Activated CD4-positive, alpha-beta memory T cell treated with anti-CD3 and anti-CD28 coated beads for 36 hours (primary cell): ENCODE measurements around the gene METTL16. TPM values are rescaled to one million over a fixed set of nuclear protein-coding genes. Genes with fewer than 3 reads are reported as not detected.

Experiments
- CTCF ChIA-PET: fragments of 350-600 bp; sonication (Branson Sonifier 250); formaldehyde crosslinking; loops from one replicate; lab custom pipeline; 2021; ENCODE audit warnings: antibody characterized with exemption, inconsistent platforms; lab: Charles Lee
- POLR2A ChIA-PET: fragments of 350-600 bp; sonication (Branson Sonifier 250); formaldehyde crosslinking; loops from one replicate; lab custom pipeline; 2021; ENCODE audit warnings: antibody characterized with exemption; lab: Charles Lee
- DNase-seq: peaks from one replicate; pipeline ENCODE4 v3.0.0-alpha.2; 2020
- H3K27ac Mint-ChIP-seq: one replicate; pipeline ENCODE4 v1.8.0; 2021; ENCODE audit warnings: mixed read lengths
- H3K27me3 Mint-ChIP-seq: one replicate; pipeline ENCODE4 v1.8.0; 2021; ENCODE audit warnings: mixed read lengths
- H3K36me3 Mint-ChIP-seq: one replicate; pipeline ENCODE4 v1.8.0; 2021; ENCODE audit warnings: mixed read lengths
- H3K4me1 Mint-ChIP-seq: one replicate; pipeline ENCODE4 v1.8.0; 2021; ENCODE audit warnings: low read depth, mixed read lengths
- H3K4me3 Mint-ChIP-seq: one replicate; pipeline ENCODE4 v1.8.0; 2021; ENCODE audit warnings: mild to moderate bottlenecking, mixed read lengths
- H3K9me3 Mint-ChIP-seq: one replicate; pipeline ENCODE4 v1.8.0; 2021; ENCODE audit warnings: mixed read lengths
- intact Hi-C: fragments of 100-400 bp; cut with micrococcal nuclease; formaldehyde crosslinking; loops from one replicate; pipeline ENCODE4 v1.15.1; 2023
- total RNA-seq, 2 experiments: library from RNA; stranded (reverse); gene quantifications; one replicate each; pipeline ENCODE4 v1.2.3, GENCODE V29; 2021

METTL16 gene
- total RNA-seq, 2 experiments from 2014 or later, result 44.0 to 44.6 TPM

DNA sequence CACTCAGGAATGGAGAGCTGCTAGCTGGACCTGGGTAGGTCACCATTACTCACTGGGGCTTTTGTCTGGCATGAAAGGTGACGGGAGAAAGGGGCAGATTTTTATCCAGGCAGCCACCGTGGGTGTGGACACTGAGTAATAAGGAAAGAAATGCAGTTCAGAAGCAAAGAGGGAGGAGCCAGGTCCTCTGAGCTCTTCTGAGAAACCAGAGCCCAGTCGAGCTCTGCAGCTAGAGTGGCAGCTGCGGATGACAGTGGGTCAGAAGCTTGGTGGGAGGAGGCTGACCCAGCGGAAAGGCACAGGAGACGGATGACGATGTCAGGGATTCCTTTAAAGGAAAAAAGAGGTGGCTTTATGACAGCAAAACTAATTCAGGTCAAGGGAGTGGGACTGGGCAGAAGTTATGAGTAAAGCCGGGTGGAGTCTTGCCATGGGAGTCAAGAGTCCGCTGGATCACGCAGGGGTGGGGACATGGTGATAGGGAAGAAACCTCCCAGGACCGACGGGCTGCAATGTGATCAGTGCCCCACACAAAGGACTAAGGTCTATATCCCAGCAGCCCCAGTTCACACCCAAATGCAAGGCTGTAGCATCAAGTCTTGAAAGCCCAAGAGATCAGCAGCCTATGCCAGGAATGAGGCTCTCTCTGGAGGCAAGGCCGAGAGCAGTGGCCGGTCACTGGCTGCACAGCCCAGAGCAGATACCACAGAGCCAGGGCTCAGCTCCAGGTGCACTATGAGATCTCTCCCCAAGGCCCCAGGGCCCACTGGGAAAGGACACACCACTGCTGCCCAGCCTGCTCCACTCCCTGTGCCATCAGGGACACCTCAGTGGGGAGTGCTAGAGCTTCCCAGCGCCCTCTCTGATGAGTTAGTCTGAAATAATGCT, 104.5 kb downstream of the METTL16 start:
- peak; percentile 49 for DNase-seq
- ChIA-PET POLR2A (interaction anchor here (0.6 to 1.5 kb wide), 4 partner anchors 15 to 435 kb away, joined by 3 to 6 read pairs (median 3); no protein-coding TSS in a partner anchor), CTCF (interaction anchor here (1.0 to 9.5 kb wide), 4 partner anchors 9 to 54 kb away, joined by 3 to 98 read pairs (median 13); no protein-coding TSS in a partner anchor)
- intact Hi-C loops, result no loop called here
- no peak overlapping the region for H3K4me3 Mint-ChIP-seq
- H3K27me3 Mint-ChIP-seq, result no peaks in the 10 kb centered on the region
- no peaks in the 10 kb centered on the region for H3K36me3 Mint-ChIP-seq
- H3K9me3 Mint-ChIP-seq, result no peaks in the 10 kb centered on the region
- H3K4me1 Mint-ChIP-seq, result peaks cover 24% of the 10 kb centered on the region
- H3K27ac Mint-ChIP-seq, result peak overlapping the region; percentile 47

DNA sequence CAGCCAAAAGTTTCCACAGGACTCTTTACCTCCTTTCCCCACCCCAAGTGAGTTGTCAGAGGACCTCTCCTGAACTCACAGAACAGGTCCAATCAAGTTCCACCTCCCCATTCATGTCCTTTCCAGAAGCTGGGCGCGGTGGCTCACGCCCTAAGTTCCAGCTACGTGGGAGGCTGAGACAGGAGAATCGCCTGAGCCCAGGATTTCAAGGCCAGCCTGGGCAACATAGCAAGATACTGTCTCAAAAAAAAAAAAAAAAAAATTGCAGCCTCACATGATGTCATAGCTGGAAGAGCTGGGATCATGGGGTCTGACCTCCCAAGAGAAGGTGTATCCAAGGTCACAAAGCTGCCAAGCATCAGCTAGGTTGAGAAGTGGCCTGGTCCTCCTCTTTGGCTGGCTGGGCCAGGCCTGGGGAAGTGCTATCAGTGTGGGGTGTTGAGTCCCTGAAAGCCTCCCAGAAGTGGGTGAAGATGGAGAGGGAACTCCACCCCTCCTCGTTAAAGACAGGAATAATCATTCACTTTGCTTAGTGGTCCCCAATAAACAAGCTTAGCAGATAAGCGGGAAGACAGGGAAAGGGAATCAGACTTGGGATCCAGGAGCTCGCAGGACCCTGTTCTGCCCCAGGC, 105.3 kb downstream of the METTL16 start:
- H3K4me3 Mint-ChIP-seq, result no peak overlapping the region

DNA sequence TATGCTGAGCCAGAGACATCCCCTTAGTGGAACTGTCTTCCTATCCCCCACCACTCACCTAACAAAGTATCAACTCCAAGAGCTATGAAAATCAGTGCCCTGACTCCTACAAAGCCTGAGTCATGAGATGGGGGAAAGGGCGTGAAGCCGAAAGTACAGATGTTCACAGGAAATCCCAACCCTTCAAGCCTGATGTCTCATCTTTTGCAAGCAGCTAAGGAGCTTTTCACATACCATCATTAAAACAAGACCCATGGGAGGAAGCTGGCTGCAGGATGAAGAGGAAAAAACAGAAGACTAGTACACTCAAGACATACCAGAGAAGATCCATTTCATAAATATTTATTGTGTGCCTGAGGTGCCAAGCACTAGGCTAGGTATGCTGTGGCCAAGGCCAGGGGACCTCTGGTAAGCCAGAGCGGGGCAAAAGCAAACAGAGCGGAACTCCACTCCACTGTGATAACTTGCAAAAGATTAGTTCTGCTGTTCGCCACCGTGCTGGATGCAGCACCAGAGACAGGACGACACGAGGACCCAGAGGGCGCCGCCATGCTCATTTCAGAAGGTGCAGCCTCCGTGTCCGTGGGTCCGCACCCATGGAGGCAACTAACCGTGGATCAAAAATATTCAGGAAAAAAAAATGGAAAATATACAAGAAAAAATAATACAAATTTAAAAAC, 106.3 kb downstream of the METTL16 start:
- no peak overlapping the region for H3K4me3 Mint-ChIP-seq
- no peaks in the 10 kb centered on the region for H3K36me3 Mint-ChIP-seq
- H3K27me3 Mint-ChIP-seq, result no peaks in the 10 kb centered on the region
- H3K4me1 Mint-ChIP-seq, result peaks cover 27% of the 10 kb centered on the region
- DNase-seq, result no peak
- intact Hi-C loops, result no loop called here
- H3K9me3 Mint-ChIP-seq, result no peaks in the 10 kb centered on the region
- CTCF ChIA-PET, result interaction anchor here (1.8 to 9.5 kb wide), 3 partner anchors 11 to 53 kb away, joined by 4 to 98 read pairs (median 71); no protein-coding TSS in a partner anchor
- POLR2A ChIA-PET, result interaction anchor here (0.6 kb wide), 1 partner anchor 13 kb away, joined by 3 read pairs; no protein-coding TSS in a partner anchor
- H3K27ac Mint-ChIP-seq, result no peak overlapping the region

More for the DNA sequence above, 105.3 kb downstream of the METTL16 start:
- intact Hi-C loops, result no loop called here
- Mint-ChIP-seq H3K9me3 (no peaks in the 10 kb centered on the region), H3K27me3 (no peaks in the 10 kb centered on the region), H3K36me3 (no peaks in the 10 kb centered on the region), H3K27ac (no peak overlapping the region), H3K4me1 (peaks cover 27% of the 10 kb centered on the region)
- ChIA-PET POLR2A (interaction anchor here (0.6 to 1.5 kb wide), 4 partner anchors 14 to 434 kb away, joined by 3 to 6 read pairs (median 3); no protein-coding TSS in a partner anchor), CTCF (interaction anchor here (1.0 to 9.5 kb wide), 4 partner anchors 10 to 54 kb away, joined by 3 to 98 read pairs (median 13); no protein-coding TSS in a partner anchor)
- no peak for DNase-seq

DNA sequence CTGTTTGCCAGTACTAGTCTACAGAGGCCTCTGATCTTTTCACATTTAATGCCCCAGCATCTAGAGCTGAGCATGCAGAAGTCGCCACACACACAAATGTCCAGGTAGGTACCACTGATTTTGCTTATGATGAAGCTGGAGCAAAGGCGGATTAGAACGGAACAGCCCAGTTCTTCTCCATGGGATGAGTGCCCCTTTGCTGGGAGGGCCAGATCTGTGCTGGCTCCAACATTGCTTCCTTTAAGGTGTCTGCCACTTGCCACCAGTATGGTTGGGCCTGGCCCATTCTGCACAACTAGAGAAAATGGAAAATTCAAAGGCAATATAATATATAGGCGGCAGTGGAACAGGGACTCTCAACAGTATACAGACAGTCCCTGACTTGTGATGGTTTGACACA, 108.6 kb downstream of the METTL16 start:
- no peak for DNase-seq
- intact Hi-C loops, result loop anchor here (5.0 kb wide), 4 partner anchors 51 to 351 kb away; partner anchors contain the start of genes PAFAH1B1, SMG6 and SRR
- Mint-ChIP-seq H3K36me3 (no peaks in the 10 kb centered on the region), H3K4me3 (no peak overlapping the region), H3K27me3 (no peaks in the 10 kb centered on the region), H3K27ac (no peak overlapping the region), H3K9me3 (no peaks in the 10 kb centered on the region), H3K4me1 (peaks cover 36% of the 10 kb centered on the region)
- POLR2A ChIA-PET, result interaction anchor here (1.2 to 3.0 kb wide), 2 partner anchors 10 to 67 kb away, joined by 3 to 37 read pairs; partner anchors contain the start of gene TSR1
- CTCF ChIA-PET, result interaction anchor here (2.4 to 9.5 kb wide), 3 partner anchors 11 to 21 kb away, joined by 16 to 98 read pairs (median 71); no protein-coding TSS in a partner anchor

DNA sequence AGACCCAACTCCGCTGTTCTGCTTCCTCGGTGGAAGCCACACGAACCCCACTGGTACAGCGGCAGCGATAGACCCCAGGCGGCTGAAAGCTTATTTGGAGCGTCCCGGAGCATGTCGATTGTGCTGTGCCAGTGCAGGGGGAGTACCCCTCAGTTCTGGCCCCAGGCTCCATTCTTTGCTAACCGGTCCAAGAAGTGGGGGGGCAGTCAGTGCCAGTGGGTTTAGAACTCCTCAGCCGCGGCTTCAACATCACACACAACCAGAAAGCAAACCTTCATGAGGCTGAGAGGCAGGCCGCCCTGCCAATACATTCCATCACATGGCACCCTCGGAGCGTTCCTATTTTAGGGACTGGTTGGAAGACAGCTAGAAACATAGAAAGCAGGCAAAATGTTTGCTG, 109.1 kb downstream of the METTL16 start:
- DNase-seq, result no peak
- H3K36me3 Mint-ChIP-seq, result no peaks in the 10 kb centered on the region
- no peaks in the 10 kb centered on the region for H3K27me3 Mint-ChIP-seq
- peak overlapping the region; percentile 72 for H3K27ac Mint-ChIP-seq
- H3K4me3 Mint-ChIP-seq, result peak overlapping the region; percentile 73
- H3K4me1 Mint-ChIP-seq, result peaks cover 41% of the 10 kb centered on the region
- no peaks in the 10 kb centered on the region for H3K9me3 Mint-ChIP-seq
- POLR2A ChIA-PET, result interaction anchor here (1.2 to 3.0 kb wide), 3 partner anchors 10 to 67 kb away, joined by 3 to 37 read pairs (median 6); partner anchors contain the start of gene TSR1
- intact Hi-C loops, result loop anchor here (5.0 kb wide), 4 partner anchors 50 to 350 kb away; partner anchors contain the start of genes PAFAH1B1, SMG6 and SRR
- CTCF ChIA-PET, result interaction anchor here (2.4 to 9.5 kb wide), 3 partner anchors 10 to 20 kb away, joined by 16 to 98 read pairs (median 71); no protein-coding TSS in a partner anchor

DNA sequence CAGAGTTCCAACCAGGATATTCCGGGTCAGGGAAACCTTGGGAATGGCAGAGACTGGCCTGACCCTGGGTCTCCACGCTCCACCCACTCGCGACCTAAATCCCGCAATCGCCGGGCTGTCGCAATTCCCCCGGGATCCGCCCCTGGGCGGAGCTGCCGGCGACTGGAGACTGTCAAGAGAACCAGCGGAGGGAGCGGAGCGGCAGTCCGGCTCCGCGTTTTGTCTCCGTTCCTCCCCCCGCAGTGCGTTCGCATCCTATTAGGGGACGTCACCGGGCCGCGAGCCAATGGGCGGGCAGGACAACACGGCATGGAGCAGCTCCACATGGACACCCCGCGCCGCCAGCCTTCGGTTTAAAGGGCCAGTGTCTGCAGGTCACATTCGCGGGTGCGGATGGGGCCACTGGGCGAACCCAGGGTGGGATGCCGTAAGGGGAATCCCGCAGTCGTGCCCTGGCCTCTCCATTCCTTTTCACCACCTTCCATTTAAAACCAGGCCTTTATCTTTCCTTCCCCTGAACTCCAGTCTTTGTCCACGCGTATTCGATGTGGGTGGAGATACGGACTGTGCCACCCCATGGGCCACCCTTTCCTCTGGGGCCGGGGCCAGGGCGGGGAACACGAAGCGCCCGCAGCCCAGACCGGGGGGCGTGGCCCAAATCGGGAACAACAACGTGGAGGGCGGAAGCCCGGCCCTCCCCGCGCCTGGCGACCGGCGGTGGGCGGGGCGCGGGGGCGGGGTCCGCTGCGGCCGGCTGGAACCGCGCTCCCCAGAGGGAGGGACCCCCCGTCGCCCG, 110.1 kb downstream of the METTL16 start:
- POLR2A ChIA-PET, result interaction anchor here (0.7 to 3.0 kb wide), 4 partner anchors 9 to 348 kb away, joined by 3 to 37 read pairs (median 5); partner anchors contain the start of gene TSR1
- no peaks in the 10 kb centered on the region for H3K36me3 Mint-ChIP-seq
- CTCF ChIA-PET, result interaction anchor here (0.6 to 9.5 kb wide), 6 partner anchors 9 to 349 kb away, joined by 3 to 98 read pairs (median 10); no protein-coding TSS in a partner anchor
- peak; percentile 100 for DNase-seq
- intact Hi-C loops, result loop anchor here (1.0 to 5.0 kb wide), 7 partner anchors 9 to 349 kb away; partner anchors contain the start of genes METTL16, PAFAH1B1, SGSM2 and SMG6
- H3K9me3 Mint-ChIP-seq, result no peaks in the 10 kb centered on the region
- peaks cover 43% of the 10 kb centered on the region for H3K4me1 Mint-ChIP-seq
- peak overlapping the region; percentile 96 for H3K4me3 Mint-ChIP-seq
- no peaks in the 10 kb centered on the region for H3K27me3 Mint-ChIP-seq
- H3K27ac Mint-ChIP-seq, result peak overlapping the region; percentile 91

DNA sequence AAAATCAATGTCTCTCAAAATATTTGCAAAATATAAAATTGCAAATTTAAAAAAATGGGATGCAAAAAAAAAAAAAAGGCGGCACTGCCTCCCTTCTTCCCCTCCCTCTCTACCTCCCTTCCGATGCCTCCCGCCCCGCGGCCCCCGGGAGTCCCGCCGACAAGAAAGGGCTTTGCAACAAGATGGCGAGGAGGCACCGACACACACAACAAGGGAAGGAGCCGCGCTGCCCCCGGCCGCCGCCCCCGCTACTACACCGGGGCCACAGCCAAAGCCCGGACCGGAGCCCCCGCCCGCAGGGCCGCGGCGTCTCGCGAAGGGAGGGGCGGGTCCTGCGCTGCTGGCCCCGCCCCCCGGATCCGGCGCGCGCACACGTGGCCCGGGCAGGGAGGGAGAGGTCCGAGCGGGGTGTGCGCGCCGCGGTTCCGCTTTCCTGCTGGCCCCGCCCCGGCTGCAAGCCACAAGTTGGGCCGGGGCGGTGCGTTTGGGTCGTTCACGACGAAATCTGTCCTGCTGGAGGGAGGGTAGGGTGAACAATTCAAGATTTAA, 110.7 kb downstream of the METTL16 start, which contains the start of gene MNT:
Gene MNT, minus strand, starts transcription at position 184 of the 549 bp plus-strand sequence. CDS start 348 bp downstream, outside the sequence.
- H3K27me3 Mint-ChIP-seq, result no peaks in the 10 kb centered on the region
- POLR2A ChIA-PET, result interaction anchor here (1.7 to 3.0 kb wide), 2 partner anchors 8 to 18 kb away, joined by 6 to 37 read pairs; no protein-coding TSS in a partner anchor
- H3K4me1 Mint-ChIP-seq, result peaks cover 45% of the 10 kb centered on the region
- CTCF ChIA-PET, result interaction anchor here (0.8 to 9.5 kb wide), 4 partner anchors 9 to 348 kb away, joined by 3 to 98 read pairs (median 44); no protein-coding TSS in a partner anchor
- intact Hi-C loops, result loop anchor here (1.0 to 5.0 kb wide), 7 partner anchors 9 to 349 kb away; partner anchors contain the start of genes METTL16, PAFAH1B1, SGSM2 and SMG6
- H3K9me3 Mint-ChIP-seq, result no peaks in the 10 kb centered on the region
- peak within 1 kb of the TSS; percentile 98 for H3K27ac Mint-ChIP-seq
- peak; percentile 95 for DNase-seq
- H3K36me3 Mint-ChIP-seq, result no peaks in the 10 kb centered on the region
- H3K4me3 Mint-ChIP-seq, result peak within 1 kb of the TSS; percentile 96

DNA sequence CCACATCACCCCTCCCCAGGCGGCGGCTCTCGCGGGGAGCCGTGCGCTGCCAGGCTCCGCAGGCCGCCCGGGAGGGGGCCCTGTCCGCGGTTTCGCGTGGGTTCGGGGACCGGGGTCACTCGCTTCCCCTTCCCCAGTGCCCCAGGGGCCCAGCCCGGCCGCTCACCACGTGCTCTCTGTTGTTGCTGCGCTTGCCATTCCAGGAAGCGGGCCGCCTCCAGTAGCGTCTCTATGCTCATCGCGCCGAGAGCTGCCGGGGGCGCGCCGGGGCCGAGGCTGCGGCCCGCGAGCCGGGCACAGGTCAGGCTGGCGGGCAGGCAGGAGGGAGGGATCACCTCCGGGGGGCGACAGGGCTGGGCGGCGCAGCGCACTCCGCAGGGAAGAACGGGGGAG, 111.2 kb downstream of the METTL16 start:
- Mint-ChIP-seq H3K4me1 (peaks cover 46% of the 10 kb centered on the region), H3K4me3 (peak overlapping the region; percentile 96), H3K36me3 (no peaks in the 10 kb centered on the region), H3K27ac (peak overlapping the region; percentile 98), H3K27me3 (no peaks in the 10 kb centered on the region), H3K9me3 (no peaks in the 10 kb centered on the region)
- DNase-seq, result peak; percentile 78
- intact Hi-C loops, result loop anchor here (2.0 to 5.0 kb wide), 6 partner anchors 48 to 348 kb away; partner anchors contain the start of genes METTL16, PAFAH1B1, SGSM2 and SMG6
- ChIA-PET CTCF (interaction anchor here (2.4 to 9.5 kb wide), 3 partner anchors 16 to 18 kb away, joined by 18 to 98 read pairs (median 71); no protein-coding TSS in a partner anchor), POLR2A (interaction anchor here (1.6 to 3.0 kb wide), 3 partner anchors 8 to 64 kb away, joined by 4 to 37 read pairs (median 5); partner anchors contain the start of gene TSR1)

DNA sequence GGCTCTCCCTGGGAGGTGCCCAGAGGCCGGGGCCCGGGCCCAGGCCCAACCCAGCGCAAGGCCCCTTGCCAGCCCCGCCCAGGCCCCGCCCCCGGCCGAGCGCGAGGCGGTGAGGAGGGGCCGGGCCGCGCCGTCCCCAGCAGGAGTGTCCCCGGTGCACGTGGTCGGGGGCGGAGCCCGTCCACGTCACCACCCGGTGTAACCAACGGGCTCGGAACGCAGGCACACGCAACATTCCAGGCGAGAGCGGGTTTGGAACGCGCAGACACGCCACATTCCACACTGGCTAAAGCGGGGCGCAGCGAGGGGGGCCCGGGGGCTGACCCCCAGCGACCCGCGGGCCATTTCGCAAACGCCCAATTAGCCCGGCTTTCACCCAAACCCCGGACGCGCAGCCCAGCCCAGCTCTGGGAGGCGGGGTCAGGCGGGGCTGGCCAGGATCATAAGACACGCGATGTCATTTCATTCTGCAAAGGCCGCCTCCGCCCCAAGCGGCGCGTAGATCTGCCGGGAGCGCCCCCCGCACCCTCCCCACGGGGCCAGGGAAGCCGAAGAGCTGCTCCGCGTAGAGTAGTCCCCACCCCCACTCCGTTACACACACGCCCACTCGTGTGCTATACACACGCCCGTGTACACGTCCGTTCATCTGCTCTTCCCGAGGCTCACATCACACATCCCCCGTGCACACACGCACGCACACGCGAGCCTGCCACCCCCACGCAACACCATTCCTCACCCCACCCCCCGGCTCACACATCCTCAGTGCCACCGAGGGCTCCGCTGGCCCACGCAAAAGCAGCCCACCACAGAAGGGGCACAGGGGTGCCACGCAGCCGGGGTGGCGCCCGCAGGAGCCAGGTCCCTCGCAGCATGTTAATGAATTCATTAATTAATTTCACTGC, 111.9 kb downstream of the METTL16 start:
- no peaks in the 10 kb centered on the region for H3K27me3 Mint-ChIP-seq
- ChIA-PET CTCF (interaction anchor here (2.4 to 9.5 kb wide), 2 partner anchors 17 kb away, joined by 18 to 98 read pairs; no protein-coding TSS in a partner anchor), POLR2A (interaction anchor here (0.7 to 1.6 kb wide), 4 partner anchors 17 to 203 kb away, joined by 3 to 5 read pairs (median 4); partner anchors contain the start of genes SGSM2 and TSR1)
- DNase-seq, result peak; percentile 95
- no peaks in the 10 kb centered on the region for H3K9me3 Mint-ChIP-seq
- H3K4me1 Mint-ChIP-seq, result peaks cover 42% of the 10 kb centered on the region
- no peaks in the 10 kb centered on the region for H3K36me3 Mint-ChIP-seq
- intact Hi-C loops, result loop anchor here (2.0 to 5.0 kb wide), 8 partner anchors 48 to 348 kb away; partner anchors contain the start of genes CLUH, METTL16, PAFAH1B1 and SGSM2
- peak overlapping the region; percentile 96 for H3K4me3 Mint-ChIP-seq
- H3K27ac Mint-ChIP-seq, result peak overlapping the region; percentile 98
